NCI-H2171 treated with DMSO at 0.1 percent for 48 hours (cell line): ENCODE measurements around the gene NR2F6.

Experiments
- DNase-seq: peaks from one replicate; lab custom pipeline; 2025; lab: John Stamatoyannopoulos, UW

Gene NR2F6

DNA sequence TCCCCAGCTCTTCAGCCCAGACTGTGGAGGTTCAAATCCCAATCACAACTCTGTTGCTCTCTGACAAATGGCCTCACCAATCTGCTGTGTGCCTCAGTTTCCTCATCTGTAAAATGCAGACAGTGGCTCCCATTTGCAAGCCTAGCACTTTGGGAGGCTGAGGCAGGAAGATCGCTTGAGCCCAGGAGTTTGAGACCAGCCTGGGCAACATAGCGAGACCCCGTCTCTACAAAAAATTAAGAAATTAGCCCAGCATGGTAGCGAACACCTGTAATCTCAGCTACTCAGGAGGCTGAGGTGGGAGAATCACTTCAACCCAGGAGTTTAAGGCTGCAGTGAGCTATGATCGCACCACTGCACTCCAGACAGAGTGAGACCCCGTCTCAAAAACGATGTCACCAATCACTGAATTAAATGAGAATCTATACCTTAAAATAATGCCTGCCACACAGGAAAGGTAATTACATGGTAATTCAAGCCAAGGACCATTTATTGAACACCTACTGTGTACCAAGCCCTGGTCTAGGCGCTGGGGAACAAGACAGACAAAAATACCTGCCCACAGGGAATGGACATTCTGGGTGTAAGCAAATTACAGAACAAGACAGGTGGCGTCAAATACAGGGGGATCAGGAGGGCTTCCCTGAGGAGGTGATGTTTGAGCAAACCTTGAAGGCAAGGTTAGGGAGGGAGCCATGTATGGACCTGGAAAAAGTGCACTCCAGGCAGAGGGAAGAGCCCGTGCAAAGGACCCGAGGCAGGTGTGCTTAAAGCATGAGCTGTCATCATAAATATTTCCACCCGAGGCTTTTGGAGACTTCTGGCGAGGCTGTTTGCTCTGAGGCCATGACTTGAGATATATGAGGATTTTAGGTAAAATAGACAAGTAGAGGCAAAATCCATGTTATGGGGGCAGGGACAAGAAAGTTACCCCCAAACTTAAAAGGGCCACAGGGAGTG is 7.7 kb downstream of the NR2F6 start:
- DNase-seq, result no peak

DNA sequence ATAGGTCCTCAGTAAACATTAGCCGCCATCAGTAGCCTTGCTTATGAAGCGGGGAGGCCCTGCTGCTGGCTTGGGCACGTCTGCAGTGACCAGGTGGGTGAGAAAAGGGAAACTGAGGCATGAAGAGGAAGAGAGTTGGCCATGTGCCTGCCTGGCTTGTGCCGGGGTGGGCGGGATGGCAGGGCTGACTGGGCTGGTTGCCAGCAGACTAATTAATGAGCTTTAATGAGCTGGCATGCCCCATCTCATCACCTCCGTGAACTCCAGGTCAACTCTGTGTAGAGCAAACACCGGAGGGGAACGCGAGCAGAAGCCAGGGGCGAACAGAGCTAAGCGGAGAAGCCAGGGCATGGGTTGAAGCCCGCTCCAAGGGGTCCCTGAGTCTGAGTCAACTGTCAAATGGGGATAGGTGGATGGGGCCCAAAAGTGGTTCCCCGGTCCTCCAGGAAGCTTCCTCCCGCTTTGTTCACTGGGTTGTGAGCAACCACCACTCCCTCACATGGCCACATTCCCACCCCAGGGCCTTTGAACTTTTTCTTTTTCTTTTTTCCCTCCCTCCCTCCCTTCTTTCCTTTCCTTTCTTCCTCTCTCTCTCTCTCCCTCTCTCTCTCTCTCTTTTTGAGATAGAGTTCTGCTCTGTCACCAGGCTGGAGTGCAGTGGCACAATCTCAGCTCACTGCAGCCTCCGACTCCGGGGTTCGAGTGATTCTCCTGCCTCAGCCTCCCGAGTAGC is 8.7 kb downstream of the NR2F6 start:
- peak; percentile 10 for DNase-seq

- peak; percentile 63 for DNase-seq
These were observed 9.5 kb downstream of the NR2F6 start for GRCh38 chr19:17235971-17236777.

- peak; percentile 61 for DNase-seq
These were observed 10.3 kb downstream of the NR2F6 start for GRCh38 chr19:17235300-17235970.

GRCh38 chr19:17234911-17235299 is 10.8 kb downstream of the NR2F6 start:
- peak; percentile 35 for DNase-seq

- no peak for DNase-seq
These were observed 13.5 kb downstream of the NR2F6 start for GRCh38 chr19:17232258-17232657.

GRCh38 chr19:17229890-17230289 is 15.8 kb downstream of the NR2F6 start:
- DNase-seq, result no peak

DNA sequence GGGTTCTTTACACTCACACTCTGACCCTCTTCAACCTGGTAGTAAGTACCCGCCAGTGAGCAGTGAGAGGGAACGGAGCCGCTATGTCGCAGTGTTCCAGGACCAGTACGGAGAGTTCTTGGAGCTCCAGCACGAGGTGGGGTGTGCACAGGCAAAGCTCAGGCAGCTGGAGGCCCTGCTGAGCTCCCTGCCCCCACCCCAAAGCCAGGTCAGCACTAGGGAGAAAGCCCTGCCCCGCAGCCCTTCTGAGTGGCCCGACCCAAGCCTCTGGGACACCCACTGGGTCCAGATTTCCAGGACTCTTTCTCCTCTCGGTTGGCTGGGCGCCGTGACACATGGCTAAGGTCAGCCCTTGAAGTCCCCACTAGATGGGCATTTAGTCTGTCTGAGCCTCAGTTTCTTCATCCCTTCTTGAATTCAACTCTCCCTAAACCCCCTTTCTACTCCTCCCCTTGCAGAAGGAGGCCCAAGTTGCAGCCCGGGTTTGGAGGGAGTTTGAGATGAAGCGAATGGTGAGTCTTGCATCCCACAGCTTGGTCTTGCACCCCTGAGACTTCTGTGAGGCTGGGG is 17.8 kb downstream of the NR2F6 start:
- DNase-seq, result no peak

GRCh38 chr19:17226002-17226933 is 19.5 kb downstream of the NR2F6 start, which contains the start of gene OCEL1:
Gene OCEL1, plus strand, starts transcription at chr19:17226226. Its CDS starts 22 bp downstream, at chr19:17226248.
- DNase-seq, result peak; percentile 97

GRCh38 chr19:17225053-17225452 is 20.7 kb downstream of the NR2F6 start:
- no peak for DNase-seq

DNA sequence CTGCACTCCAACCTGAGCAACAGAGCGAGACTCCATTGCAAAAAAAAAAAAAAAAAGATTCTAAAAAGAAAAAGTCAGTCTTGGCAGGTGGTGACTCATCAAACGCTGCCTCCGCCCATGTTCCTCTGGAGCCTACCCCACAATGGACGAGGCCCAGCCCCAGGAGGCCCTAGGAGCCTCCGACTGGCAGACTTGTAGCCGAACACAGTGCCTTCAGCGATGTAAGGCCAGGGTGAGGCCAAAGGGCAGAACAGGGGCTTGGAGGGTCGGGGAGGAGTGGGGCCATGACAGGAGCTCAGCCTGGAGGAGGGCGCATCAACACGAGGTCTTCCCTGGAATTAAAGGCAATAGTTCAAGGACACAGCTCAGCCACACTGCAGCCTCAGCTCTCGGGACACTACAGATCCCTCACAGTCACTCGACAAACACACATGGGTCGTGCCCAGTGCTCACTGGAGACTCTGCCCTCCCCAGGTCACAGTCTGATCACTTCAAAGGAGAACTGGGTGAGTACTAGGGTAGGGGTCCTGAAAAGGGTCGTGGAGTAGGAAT is 25.4 kb downstream of the NR2F6 start:
- DNase-seq, result no peak

- DNase-seq, result no peak
These were observed 26.4 kb downstream of the NR2F6 start for GRCh38 chr19:17219286-17219685.

- no peak for DNase-seq
These were observed 29.6 kb downstream of the NR2F6 start for GRCh38 chr19:17216058-17216670.

DNA sequence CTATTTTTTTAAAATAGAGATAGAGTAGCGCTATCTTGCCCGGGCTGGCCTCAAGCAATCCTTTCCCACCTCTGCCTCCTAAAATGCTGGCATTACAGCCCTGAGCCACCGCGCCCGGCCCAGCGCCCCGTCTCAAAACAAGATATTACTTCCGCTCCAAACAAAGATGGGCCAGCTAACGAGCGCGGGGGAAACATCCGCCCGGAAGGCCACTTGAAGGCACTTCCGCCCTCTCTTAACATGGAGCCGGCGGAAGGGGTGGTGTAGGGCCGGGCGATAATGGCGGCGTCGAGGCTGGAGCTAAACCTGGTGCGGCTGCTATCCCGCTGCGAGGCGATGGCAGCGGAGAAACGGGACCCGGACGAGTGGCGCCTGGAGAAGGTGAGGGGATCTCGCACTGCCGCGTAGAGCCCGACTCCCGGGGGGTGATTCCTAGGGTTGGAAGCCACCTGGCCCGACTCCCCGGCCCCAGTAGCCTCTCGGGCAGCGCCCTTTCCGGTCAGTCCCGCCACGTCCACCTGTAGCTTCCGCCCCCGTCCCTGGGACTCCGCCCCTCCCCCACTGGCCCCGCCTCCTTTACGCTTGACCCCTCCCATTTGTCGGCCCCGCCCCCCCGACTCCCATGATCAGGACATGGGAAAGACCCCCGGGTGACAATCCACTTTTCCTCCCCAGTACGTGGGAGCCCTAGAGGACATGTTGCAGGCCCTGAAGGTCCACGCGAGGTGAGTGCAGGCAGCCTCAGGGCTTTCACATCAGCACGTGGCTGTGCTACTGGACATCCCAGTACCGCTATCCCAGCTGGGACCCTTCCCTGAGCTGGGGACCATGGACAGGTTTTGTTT is 30.4 kb downstream of the NR2F6 start, which contains the start of gene USE1:
Gene USE1, plus strand, starts transcription at position 231 of the 845 bp plus-strand sequence. Its CDS starts 49 bp downstream, at position 280.
- peak; percentile 93 for DNase-seq

- peak; percentile 82 for DNase-seq
These were observed 31.1 kb downstream of the NR2F6 start for GRCh38 chr19:17214508-17215126.

DNA sequence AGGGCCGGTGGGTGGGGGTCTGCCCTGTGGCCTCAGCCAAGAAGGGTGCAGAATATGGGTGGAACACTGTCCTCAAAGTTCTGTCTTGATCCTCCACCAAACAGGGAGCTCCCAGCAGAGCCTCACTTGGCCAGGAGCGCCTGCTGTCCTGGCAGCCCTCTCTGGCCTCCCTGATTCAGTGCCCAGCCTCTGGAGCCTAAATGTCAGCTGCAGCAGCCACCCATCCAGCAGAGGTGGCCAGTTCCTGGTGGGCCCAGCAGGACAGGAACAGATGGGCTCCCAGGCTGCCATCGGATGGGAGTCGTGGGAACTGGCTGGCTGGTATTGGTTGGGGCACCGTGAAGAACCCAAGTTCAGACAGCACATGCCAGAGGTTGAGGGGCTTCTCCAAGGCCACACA is 32.4 kb downstream of the NR2F6 start:
- no peak for DNase-seq

DNA sequence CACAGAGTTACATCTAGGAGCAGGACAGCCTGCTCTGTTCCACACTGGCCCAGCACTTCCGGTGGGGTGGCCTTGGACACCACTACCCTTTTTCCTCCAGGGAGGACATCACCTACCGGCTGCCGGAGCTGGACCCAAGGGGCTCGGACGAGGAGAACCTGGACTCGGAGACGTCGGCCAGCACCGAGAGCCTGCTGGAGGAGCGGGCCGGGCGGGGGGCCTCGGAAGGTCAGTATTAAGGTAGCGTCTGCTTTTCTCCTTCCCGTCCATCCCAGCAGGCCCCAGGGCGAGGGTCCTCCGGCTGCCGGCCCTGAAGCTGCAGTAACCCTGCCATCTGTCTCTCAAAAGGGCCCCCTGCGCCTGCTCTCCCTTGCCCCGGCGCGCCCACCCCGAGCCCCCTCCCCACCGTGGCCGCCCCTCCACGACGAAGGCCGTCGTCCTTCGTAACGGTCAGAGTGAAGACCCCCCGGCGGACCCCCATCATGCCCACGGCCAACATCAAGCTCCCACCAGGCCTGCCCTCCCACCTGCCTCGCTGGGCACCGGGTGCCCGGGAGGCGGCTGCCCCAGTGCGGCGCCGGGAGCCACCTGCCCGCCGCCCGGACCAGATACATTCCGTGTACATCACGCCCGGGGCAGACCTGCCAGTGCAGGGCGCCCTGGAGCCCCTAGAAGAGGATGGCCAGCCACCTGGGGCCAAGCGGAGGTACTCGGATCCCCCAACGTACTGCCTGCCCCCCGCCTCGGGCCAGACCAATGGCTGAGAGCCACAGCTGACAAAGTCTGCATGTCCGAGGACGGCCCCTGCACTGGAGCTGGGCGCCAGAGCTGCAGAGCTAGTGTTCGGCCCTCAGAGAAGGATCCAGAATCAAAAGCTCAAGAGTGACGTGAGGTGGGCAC is 33.9 kb downstream of the NR2F6 start:
- DNase-seq, result no peak
